ENCODE data around the gene ATRN. TPM values are rescaled to one million over a fixed set of nuclear protein-coding genes. Genes with fewer than 3 reads are reported as not detected.

ATRN gene
- total RNA-seq, 2 donors from 2014 or later: 17.0 to 23.1 TPM

GRCh38 chr20:3678198-3678597, 207.4 kb downstream of the ATRN start:
- Histone ChIP-seq H3K9ac (ENCODE audit: low read depth in 2 of 2, low read length in 2 of 2) (no peak overlapping the region), H3K4me1 (no peaks in the 10 kb centered on the region), H3K36me3 (no peaks in the 10 kb centered on the region), H3K9me3 (no peaks in the 10 kb centered on the region), H3K4me3 (no peak overlapping the region), H3K27me3 (peaks cover 25% of the 10 kb centered on the region), H3K27ac (no peak overlapping the region)
- no peak for DNase-seq
- intact Hi-C loops (cut with DNase I): no loop called here
- TF ChIP-seq CTCF (IDR thresholded peaks at IDR 0.05): no peak

- no peak for DNase-seq
- Histone ChIP-seq H3K4me3 (no peak overlapping the region), H3K27me3 (peaks cover 20% of the 10 kb centered on the region), H3K27ac (peak overlapping the region; percentile 53), H3K36me3 (no peaks in the 10 kb centered on the region), H3K9ac (ENCODE audit: low read depth in 2 of 2, low read length in 2 of 2) (no peak overlapping the region), H3K4me1 (no peaks in the 10 kb centered on the region), H3K9me3 (no peaks in the 10 kb centered on the region)
- intact Hi-C loops (cut with DNase I): no loop called here
- no peak for TF ChIP-seq CTCF (IDR thresholded peaks at IDR 0.05)
These were observed 208.3 kb downstream of the ATRN start for GRCh38 chr20:3678856-3679720.

- no peak for TF ChIP-seq CTCF (IDR thresholded peaks at IDR 0.05)
- peaks cover 20% of the 10 kb centered on the region for H3K27me3 ChIP-seq
- H3K9me3 ChIP-seq: no peaks in the 10 kb centered on the region
- H3K4me3 ChIP-seq: no peak overlapping the region
- no peaks in the 10 kb centered on the region for H3K4me1 ChIP-seq
- H3K27ac ChIP-seq: peak overlapping the region; percentile 53
- DNase-seq: peak; percentile 41
- peak overlapping the region; percentile 24 to 34 for H3K9ac ChIP-seq (ENCODE audit: low read depth in 2 of 2, low read length in 2 of 2)
- H3K36me3 ChIP-seq: no peaks in the 10 kb centered on the region
- intact Hi-C loops (cut with DNase I): loop anchor here (10.0 kb wide), 1 partner anchor 405 kb away; no protein-coding TSS in a partner anchor
These were observed 209.2 kb downstream of the ATRN start for GRCh38 chr20:3679749-3680700.

GRCh38 chr20:3680701-3681351, 210.0 kb downstream of the ATRN start:
- Histone ChIP-seq H3K36me3 (no peaks in the 10 kb centered on the region), H3K9ac (ENCODE audit: low read depth in 2 of 2, low read length in 2 of 2) (peak overlapping the region in 1 of 2 donors; percentile 34), H3K27ac (peak overlapping the region; percentile 53), H3K9me3 (no peaks in the 10 kb centered on the region), H3K4me1 (no peaks in the 10 kb centered on the region), H3K27me3 (peaks cover 20% of the 10 kb centered on the region), H3K4me3 (peak overlapping the region; percentile 35)
- intact Hi-C loops (cut with DNase I): loop anchor here (10.0 kb wide), 1 partner anchor 404 kb away; no protein-coding TSS in a partner anchor
- no peak for TF ChIP-seq CTCF (IDR thresholded peaks at IDR 0.05)
- DNase-seq: no peak
